ENCODE data around the gene MMEL1.

DNA sequence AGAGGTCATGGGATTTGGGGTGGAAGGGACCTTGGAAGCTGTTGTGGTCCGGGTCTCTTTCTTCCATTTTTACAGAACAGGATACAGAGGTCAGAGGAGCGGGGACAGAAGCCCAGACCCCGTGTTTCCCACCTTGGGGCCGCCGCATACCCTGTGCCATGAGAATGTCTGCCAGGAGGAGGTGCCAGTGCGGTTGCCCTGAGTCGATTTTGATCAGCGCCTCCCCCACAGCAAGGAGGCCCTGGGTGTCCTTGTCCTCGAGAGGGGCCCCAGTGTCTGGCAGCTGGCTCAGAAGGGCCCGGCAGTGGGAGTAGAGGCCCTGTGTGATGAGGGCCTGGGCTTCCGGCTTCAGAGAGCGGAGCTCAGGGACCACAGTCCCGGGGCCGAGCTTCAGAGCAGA lies 12.3 kb upstream of the MMEL1 start:
- TF ChIP-seq, protein P1, sequence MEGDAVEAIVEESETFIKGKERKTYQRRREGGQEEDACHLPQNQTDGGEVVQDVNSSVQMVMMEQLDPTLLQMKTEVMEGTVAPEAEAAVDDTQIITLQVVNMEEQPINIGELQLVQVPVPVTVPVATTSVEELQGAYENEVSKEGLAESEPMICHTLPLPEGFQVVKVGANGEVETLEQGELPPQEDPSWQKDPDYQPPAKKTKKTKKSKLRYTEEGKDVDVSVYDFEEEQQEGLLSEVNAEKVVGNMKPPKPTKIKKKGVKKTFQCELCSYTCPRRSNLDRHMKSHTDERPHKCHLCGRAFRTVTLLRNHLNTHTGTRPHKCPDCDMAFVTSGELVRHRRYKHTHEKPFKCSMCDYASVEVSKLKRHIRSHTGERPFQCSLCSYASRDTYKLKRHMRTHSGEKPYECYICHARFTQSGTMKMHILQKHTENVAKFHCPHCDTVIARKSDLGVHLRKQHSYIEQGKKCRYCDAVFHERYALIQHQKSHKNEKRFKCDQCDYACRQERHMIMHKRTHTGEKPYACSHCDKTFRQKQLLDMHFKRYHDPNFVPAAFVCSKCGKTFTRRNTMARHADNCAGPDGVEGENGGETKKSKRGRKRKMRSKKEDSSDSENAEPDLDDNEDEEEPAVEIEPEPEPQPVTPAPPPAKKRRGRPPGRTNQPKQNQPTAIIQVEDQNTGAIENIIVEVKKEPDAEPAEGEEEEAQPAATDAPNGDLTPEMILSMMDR (IDR thresholded peaks at IDR 0.05) = no peak
- no peak for TF ChIP-seq EP300 (IDR thresholded peaks at IDR 0.05)
- TF ChIP-seq POLR2AphosphoS5 (IDR thresholded peaks at IDR 0.05) = no peak
